GM12878 (cell line): ENCODE results near the gene HCN1. TPM values are rescaled to one million over a fixed set of nuclear protein-coding genes. Genes with fewer than 3 reads are reported as not detected.

Experiments
- ATAC-seq: fragments of 200-7000 bp; cut with Tn5 transposase; 3 replicates; pipeline ENCODE4 v1.9.1; 2020; ENCODE audit warnings: mild to moderate bottlenecking, moderate library complexity
- BruUV-seq: library from RNA; stranded (reverse); fragments of 400-500 nt; replicated peaks from 2 replicates; lab custom pipeline; 2021; lab: Mats Ljungman, UMichigan
- CTCF ChIA-PET: fragments of 300-600 bp; sonication (Branson Sonifier 250); formaldehyde crosslinking; extraction: SDS; loops from one replicate; lab custom pipeline; 2021; ENCODE audit warnings: inconsistent platforms; lab: Yijun Ruan, JAX
- POLR2A ChIA-PET: fragments of 350-600 bp; formaldehyde crosslinking; extraction: SDS; loops from one replicate; lab custom pipeline; 2021; ENCODE audit warnings: inconsistent platforms; lab: Charles Lee
- RAD21 ChIA-PET: fragments of 300-600 bp; sonication (Branson Sonifier 250); formaldehyde crosslinking; loops from one replicate; lab custom pipeline; 2023; ENCODE audit warnings: antibody characterized with exemption; ENCODE audit not compliant: unreplicated experiment; lab: Charles Lee
- SMC1A ChIA-PET: fragments of 300-600 bp; sonication (Branson Sonifier 250); formaldehyde crosslinking; loops from one replicate; lab custom pipeline; 2023; ENCODE audit not compliant: unreplicated experiment, uncharacterized antibody; lab: Charles Lee
- DNase-seq: peaks from one replicate; pipeline ENCODE4 v3.0.0-alpha.2; 2011; ENCODE audit warnings: low read depth, low spot score
- FAIRE-seq: peaks from 3 replicates; lab custom pipeline; 2011; peaks lifted over from hg19 to GRCh38; lab: Jason Lieb, UNC
- H2AFZ ChIP-seq: 2 replicates; pipeline ENCODE4 v1.6.0; 2011; ENCODE audit warnings: low read depth, low read length, control low read depth; ENCODE audit not compliant: control insufficient read depth
- H3K27ac ChIP-seq: 2 replicates; pipeline ENCODE4 v1.5.1; 2011; ENCODE audit warnings: control low read depth; ENCODE audit not compliant: control insufficient read depth, insufficient read depth
- H3K27me3 ChIP-seq, 2 experiments: replicated peaks in 1 of 2; 2 replicates each; pipeline versions ENCODE4 v1.6.0 to v1.6.1; 2011; ENCODE audit warnings: low read length in 1 of 2; ENCODE audit not compliant: control insufficient read depth in 2 of 2, insufficient read depth in 2 of 2
- H3K36me3 ChIP-seq, 2 experiments: 2 replicates each; pipeline ENCODE4 v1.5.1; 2011; ENCODE audit warnings: low read length in 1 of 2; ENCODE audit not compliant: control insufficient read depth in 2 of 2, insufficient read depth in 2 of 2
- H3K4me1 ChIP-seq: 2 replicates; pipeline ENCODE4 v1.6.1; 2011; ENCODE audit warnings: mild to moderate bottlenecking, low read length, moderate library complexity, mixed read lengths; ENCODE audit not compliant: control insufficient read depth, insufficient read depth
- H3K4me2 ChIP-seq: 2 replicates; pipeline ENCODE4 v1.6.0; 2011; ENCODE audit warnings: control low read depth; ENCODE audit not compliant: control insufficient read depth, insufficient read depth
- H3K4me3 ChIP-seq: fragments of 200-600 bp; sonication (generic); 2 replicates; pipeline ENCODE4 v1.5.1; 2016
- H3K79me2 ChIP-seq: 2 replicates; pipeline ENCODE4 v1.6.0; 2011; ENCODE audit warnings: low read length; ENCODE audit not compliant: control insufficient read depth, insufficient read depth
- H3K9ac ChIP-seq: 2 replicates; pipeline ENCODE4 v1.8.0; 2011; ENCODE audit warnings: low read length, control low read depth, mixed read lengths; ENCODE audit not compliant: control insufficient read depth, insufficient read depth
- H3K9me3 ChIP-seq: replicated peaks from 3 replicates; pipeline ENCODE4 v1.5.1; 2011; ENCODE audit warnings: mild to moderate bottlenecking, low read length; ENCODE audit not compliant: control insufficient read depth, insufficient read depth
- H4K20me1 ChIP-seq: 2 replicates; pipeline ENCODE4 v1.6.0; 2011; ENCODE audit not compliant: control insufficient read depth, insufficient read depth
- ATF7 ChIP-seq: fragments of 450-650 bp; IDR thresholded peaks from 2 replicates; pipeline ENCODE4 v1.6.1; 2016; ENCODE audit warnings: low read depth, mild to moderate bottlenecking
- BRCA1 ChIP-seq: IDR thresholded peaks from 2 replicates; pipeline ENCODE4 v1.6.1; 2011; ENCODE audit warnings: low read depth, low read length, improper control_type of control experiment
- FOS ChIP-seq: IDR thresholded peaks from 3 replicates; pipeline ENCODE4 v1.6.1; 2011; ENCODE audit warnings: borderline replicate concordance; ENCODE audit not compliant: insufficient read length; ENCODE audit errors: extremely low read depth
- HDGF ChIP-seq: fragments of 450-650 bp; IDR thresholded peaks from 2 replicates; pipeline ENCODE4 v1.6.1; 2016; ENCODE audit warnings: antibody characterized with exemption
- JUNB ChIP-seq: IDR thresholded peaks from 2 replicates; pipeline ENCODE4 v1.6.1; 2016; ENCODE audit warnings: antibody characterized with exemption, mild to moderate bottlenecking
- LARP7 ChIP-seq: fragments of 450-650 bp; IDR thresholded peaks from 2 replicates; pipeline ENCODE4 v1.6.1; 2017; ENCODE audit warnings: mild to moderate bottlenecking
- MEF2A ChIP-seq: IDR thresholded peaks from 2 replicates; pipeline ENCODE4 v1.6.1; 2011; ENCODE audit warnings: low read depth, mild to moderate bottlenecking, low read length, moderate library complexity; ENCODE audit not compliant: insufficient read depth
- PML ChIP-seq: IDR thresholded peaks from 2 replicates; pipeline ENCODE4 v1.6.1; 2012; ENCODE audit warnings: low read length, inconsistent platforms
- RAD21 ChIP-seq: IDR thresholded peaks from 2 replicates; pipeline ENCODE4 v1.6.1; 2011; ENCODE audit warnings: mild to moderate bottlenecking, low read depth, low read length, moderate library complexity; ENCODE audit not compliant: insufficient read depth
- RBBP5 ChIP-seq: fragments of 200-600 bp; sonication (generic); conservative IDR thresholded peaks from 2 replicates; pipeline ENCODE4 v1.6.1; 2016
- TCF12 ChIP-seq: IDR thresholded peaks from 2 replicates; pipeline ENCODE4 v1.6.1; 2011; ENCODE audit warnings: low read depth, mild to moderate bottlenecking, low read length
- ZNF217 ChIP-seq: fragments of 450-650 bp; IDR thresholded peaks from 2 replicates; pipeline ENCODE4 v1.6.1; 2017; ENCODE audit warnings: antibody characterized with exemption, mild to moderate bottlenecking
- WGBS: methylation state at CpG from one replicate; pipeline ENCODE4 v1.1.6; 2016; ENCODE audit warnings: low lambda C conversion rate; ENCODE audit not compliant: insufficient replicate concordance, insufficient coverage; ENCODE audit errors: missing lambda C conversion rate; 5-methylcytosine and 5-hydroxymethylcytosine counted together
- in situ Hi-C: fragments of 300-500 bp; cut with MboI; formaldehyde crosslinking; loops from 9 replicates; pipeline ENCODE4 v1.14.3; 2018; ENCODE audit warnings: mixed read lengths
- intact Hi-C: fragments of 100-400 bp; cut with micrococcal nuclease; formaldehyde crosslinking; loops from one replicate; pipeline ENCODE4 v1.14.2; 2022; ENCODE audit not compliant: unreplicated experiment
- polyA plus RNA-seq, 11 experiments: library from polyadenylated mRNA; depleted of rRNA in 4 of 11; unstranded in 6 of 11; stranded (reverse) in 5 of 11; fragments of >200 nt; fragmentation: Nextera tagmentation in 4 of 11; fragmentation: Illumina TruSeq in 1 of 11; extraction: Ambion mirVana in 4 of 11; extraction: Trizol in 1 of 11; gene quantifications; 1 replicate in 1 of 11; 2 replicates in 10 of 11; pipeline versions ENCODE4 v1.2.1 to v1.2.3, GENCODE V29; 2011 to 2016; ENCODE audit warnings: inconsistent platforms in 2 of 11, missing spikeins in 2 of 11, low read depth in 1 of 11
- total RNA-seq, 4 experiments: library from RNA; depleted of rRNA in 3 of 4; stranded (reverse); fragments of >200 nt in 3 of 4; fragmentation: Illumina TruSeq in 1 of 4; extraction: Trizol in 1 of 4; gene quantifications; 2 replicates each; pipeline versions ENCODE4 v1.2.1 to v1.2.3, GENCODE V29; 2013 to 2021
- TF ChIP-seq, protein P1 (sequence below): fragments of 450-650 bp; IDR thresholded peaks from 2 replicates; pipeline ENCODE4 v1.6.1; 2018; ENCODE audit warnings: mild to moderate bottlenecking, low read depth, moderate library complexity; ENCODE audit not compliant: partially characterized antibody
- TF ChIP-seq, protein P2 (sequence below): IDR thresholded peaks from 2 replicates; pipeline ENCODE4 v1.6.1; 2011; ENCODE audit warnings: mild to moderate bottlenecking, low read depth, low read length, moderate library complexity; ENCODE audit not compliant: insufficient replicate concordance
- TF ChIP-seq, protein P3 (sequence below): IDR thresholded peaks from 2 replicates; pipeline ENCODE4 v1.6.1; 2011; ENCODE audit warnings: low read depth, low read length, improper control_type of control experiment, borderline replicate concordance
- TF ChIP-seq, protein P4 (sequence below): fragments of 450-650 bp; IDR thresholded peaks from 2 replicates; pipeline ENCODE4 v1.6.1; 2016; ENCODE audit warnings: mild to moderate bottlenecking
- TF ChIP-seq, protein P5 (sequence below): IDR thresholded peaks from 2 replicates; pipeline ENCODE4 v1.6.1; 2011; ENCODE audit warnings: borderline replicate concordance, low read depth, mild to moderate bottlenecking, moderate library complexity, low read length; ENCODE audit not compliant: insufficient read depth, poor library complexity, severe bottlenecking

The HCN1 gene
- total and polyA plus RNA-seq, 10 of the 15 experiments (the other 5 are each of a cell fraction or from before 2014, with no cell fraction given), result not detected

DNA sequence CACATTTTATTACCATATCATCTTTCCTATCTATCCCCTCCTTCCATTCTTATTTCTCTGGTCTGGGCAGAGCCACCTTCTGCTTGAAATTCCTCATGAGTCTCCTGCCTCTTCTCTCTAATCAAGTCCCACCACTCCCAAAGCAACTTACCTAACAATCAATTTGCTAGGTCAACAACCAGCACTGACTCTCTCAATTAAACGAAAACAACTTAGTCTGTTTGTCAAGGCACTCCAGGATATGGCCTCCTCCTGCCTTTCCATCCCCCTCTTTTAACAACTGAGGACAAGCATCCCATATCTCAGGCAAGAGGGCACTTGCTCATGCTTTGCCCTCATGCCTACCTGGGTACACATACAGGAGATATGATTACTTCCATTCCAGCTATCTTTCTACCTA is 47.4 kb downstream of the HCN1 start:
- Histone ChIP-seq H4K20me1 (no peaks in the 10 kb centered on the region), H3K4me3 (no peak overlapping the region), H3K36me3 (no peaks in the 10 kb centered on the region), H3K9ac (no peak overlapping the region), H3K27ac (no peak overlapping the region), H2AFZ (no peak overlapping the region), H3K27me3 (no peaks in the 10 kb centered on the region), H3K9me3 (no peaks in the 10 kb centered on the region), H3K4me1 (no peaks in the 10 kb centered on the region), H3K4me2 (no peak overlapping the region), H3K79me2 (no peaks in the 10 kb centered on the region)
- TF ChIP-seq, protein P1, sequence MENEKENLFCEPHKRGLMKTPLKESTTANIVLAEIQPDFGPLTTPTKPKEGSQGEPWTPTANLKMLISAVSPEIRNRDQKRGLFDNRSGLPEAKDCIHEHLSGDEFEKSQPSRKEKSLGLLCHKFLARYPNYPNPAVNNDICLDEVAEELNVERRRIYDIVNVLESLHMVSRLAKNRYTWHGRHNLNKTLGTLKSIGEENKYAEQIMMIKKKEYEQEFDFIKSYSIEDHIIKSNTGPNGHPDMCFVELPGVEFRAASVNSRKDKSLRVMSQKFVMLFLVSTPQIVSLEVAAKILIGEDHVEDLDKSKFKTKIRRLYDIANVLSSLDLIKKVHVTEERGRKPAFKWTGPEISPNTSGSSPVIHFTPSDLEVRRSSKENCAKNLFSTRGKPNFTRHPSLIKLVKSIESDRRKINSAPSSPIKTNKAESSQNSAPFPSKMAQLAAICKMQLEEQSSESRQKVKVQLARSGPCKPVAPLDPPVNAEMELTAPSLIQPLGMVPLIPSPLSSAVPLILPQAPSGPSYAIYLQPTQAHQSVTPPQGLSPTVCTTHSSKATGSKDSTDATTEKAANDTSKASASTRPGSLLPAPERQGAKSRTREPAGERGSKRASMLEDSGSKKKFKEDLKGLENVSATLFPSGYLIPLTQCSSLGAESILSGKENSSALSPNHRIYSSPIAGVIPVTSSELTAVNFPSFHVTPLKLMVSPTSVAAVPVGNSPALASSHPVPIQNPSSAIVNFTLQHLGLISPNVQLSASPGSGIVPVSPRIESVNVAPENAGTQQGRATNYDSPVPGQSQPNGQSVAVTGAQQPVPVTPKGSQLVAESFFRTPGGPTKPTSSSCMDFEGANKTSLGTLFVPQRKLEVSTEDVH, result no peak
- TF ChIP-seq PML, result no peak
- no peak for TF ChIP-seq LARP7
- TF ChIP-seq, protein P2, sequence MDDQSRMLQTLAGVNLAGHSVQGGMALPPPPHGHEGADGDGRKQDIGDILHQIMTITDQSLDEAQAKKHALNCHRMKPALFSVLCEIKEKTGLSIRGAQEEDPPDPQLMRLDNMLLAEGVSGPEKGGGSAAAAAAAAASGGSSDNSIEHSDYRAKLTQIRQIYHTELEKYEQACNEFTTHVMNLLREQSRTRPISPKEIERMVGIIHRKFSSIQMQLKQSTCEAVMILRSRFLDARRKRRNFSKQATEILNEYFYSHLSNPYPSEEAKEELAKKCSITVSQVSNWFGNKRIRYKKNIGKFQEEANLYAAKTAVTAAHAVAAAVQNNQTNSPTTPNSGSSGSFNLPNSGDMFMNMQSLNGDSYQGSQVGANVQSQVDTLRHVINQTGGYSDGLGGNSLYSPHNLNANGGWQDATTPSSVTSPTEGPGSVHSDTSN, result no peak
- TF ChIP-seq, protein P3, sequence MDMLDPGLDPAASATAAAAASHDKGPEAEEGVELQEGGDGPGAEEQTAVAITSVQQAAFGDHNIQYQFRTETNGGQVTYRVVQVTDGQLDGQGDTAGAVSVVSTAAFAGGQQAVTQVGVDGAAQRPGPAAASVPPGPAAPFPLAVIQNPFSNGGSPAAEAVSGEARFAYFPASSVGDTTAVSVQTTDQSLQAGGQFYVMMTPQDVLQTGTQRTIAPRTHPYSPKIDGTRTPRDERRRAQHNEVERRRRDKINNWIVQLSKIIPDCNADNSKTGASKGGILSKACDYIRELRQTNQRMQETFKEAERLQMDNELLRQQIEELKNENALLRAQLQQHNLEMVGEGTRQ, result no peak
- TF ChIP-seq, protein P4, sequence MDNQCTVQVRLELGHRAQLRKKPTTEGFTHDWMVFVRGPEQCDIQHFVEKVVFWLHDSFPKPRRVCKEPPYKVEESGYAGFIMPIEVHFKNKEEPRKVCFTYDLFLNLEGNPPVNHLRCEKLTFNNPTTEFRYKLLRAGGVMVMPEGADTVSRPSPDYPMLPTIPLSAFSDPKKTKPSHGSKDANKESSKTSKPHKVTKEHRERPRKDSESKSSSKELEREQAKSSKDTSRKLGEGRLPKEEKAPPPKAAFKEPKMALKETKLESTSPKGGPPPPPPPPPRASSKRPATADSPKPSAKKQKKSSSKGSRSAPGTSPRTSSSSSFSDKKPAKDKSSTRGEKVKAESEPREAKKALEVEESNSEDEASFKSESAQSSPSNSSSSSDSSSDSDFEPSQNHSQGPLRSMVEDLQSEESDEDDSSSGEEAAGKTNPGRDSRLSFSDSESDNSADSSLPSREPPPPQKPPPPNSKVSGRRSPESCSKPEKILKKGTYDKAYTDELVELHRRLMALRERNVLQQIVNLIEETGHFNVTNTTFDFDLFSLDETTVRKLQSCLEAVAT, result no peak
- TF ChIP-seq JUNB, result no peak
- no peak for TF ChIP-seq MEF2A
- TF ChIP-seq TCF12, result no peak
- TF ChIP-seq RBBP5, result no peak
- TF ChIP-seq ATF7, result no peak
- TF ChIP-seq HDGF, result no peak
- TF ChIP-seq BRCA1, result no peak
- TF ChIP-seq FOS, result no peak
- TF ChIP-seq, protein P5, sequence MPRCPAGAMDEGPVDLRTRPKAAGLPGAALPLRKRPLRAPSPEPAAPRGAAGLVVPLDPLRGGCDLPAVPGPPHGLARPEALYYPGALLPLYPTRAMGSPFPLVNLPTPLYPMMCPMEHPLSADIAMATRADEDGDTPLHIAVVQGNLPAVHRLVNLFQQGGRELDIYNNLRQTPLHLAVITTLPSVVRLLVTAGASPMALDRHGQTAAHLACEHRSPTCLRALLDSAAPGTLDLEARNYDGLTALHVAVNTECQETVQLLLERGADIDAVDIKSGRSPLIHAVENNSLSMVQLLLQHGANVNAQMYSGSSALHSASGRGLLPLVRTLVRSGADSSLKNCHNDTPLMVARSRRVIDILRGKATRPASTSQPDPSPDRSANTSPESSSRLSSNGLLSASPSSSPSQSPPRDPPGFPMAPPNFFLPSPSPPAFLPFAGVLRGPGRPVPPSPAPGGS, result no peak
- TF ChIP-seq RAD21, result no peak
- no peak for TF ChIP-seq ZNF217
- in situ Hi-C loops (no loop called here), intact Hi-C loops (no loop called here)
- RAD21 ChIA-PET, result no interaction called here
- DNase-seq (no peak), ATAC-seq (no peak), FAIRE-seq (no peak)
- POLR2A ChIA-PET, result no interaction called here
- SMC1A ChIA-PET, result no interaction called here
- 0% methylated on average over 1 of the region's 1 CpG for WGBS
- no TSS peak for BruUV-seq
- CTCF ChIA-PET, result no interaction called here
